Measurements from ENCODE around the gene ISLR.
"Not testable (repeated sequence)": the region's sequence is repeated elsewhere in the genome, so short reads cannot be mapped to it uniquely, and the experiment has no call there.

ISLR gene

DNA sequence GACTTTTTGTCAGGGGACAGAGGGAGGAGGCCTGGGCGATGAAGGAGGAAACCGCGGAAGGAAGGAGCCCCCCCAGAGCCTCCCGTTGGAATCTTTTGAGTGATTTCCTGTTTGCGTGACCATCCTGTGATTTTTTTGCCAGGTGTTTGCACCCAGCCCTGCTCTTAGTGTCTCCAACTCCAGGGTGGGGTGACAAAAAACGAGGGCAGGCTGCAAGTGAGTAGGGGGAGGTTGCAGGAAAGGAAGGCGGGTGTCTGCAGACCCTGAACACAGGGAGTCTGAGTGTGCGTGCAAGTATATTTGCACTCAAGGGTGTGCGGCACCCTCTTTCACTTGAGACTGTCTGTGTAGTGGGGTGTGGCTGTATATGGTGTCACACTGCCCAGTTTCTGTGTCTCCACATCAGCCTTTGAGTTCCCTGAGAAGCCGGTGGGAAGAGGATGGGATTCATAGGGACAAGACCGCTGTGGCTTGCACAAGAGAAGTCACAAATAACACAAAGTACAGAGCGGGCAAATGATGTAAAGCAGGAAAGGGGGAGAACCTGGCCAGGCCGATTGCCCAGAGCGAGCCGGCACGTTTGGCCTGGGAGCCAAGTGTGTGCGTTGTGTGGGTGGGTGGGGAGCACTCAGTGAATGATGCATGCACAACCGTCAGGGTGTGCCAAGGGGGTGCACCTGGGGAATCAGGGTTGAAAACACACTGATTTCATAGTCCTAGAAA lies 36.5 kb upstream of the ISLR start:
- no peak for DNase-seq (ENCODE audit: low read depth in 3 of 3)

DNA sequence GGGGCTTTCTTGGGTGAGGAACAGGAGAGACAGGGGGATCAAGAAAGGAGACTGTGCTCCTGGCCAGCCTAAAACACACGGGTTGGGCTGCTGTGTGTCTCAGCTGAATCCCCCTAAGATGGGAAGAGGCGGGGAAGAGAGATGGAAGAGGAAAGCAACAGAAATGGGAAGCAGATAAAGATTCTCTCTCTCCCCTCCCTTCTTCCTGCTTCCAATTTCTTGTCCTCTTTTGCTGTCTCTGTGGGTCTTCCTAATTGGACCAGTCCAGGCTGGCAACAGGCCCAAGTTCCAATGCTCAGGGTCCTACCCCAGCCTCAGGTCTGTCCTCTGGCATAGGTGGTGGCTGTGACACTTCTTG lies 36.0 kb upstream of the ISLR start:
- no peak for DNase-seq (ENCODE audit: low read depth in 3 of 3)

DNA sequence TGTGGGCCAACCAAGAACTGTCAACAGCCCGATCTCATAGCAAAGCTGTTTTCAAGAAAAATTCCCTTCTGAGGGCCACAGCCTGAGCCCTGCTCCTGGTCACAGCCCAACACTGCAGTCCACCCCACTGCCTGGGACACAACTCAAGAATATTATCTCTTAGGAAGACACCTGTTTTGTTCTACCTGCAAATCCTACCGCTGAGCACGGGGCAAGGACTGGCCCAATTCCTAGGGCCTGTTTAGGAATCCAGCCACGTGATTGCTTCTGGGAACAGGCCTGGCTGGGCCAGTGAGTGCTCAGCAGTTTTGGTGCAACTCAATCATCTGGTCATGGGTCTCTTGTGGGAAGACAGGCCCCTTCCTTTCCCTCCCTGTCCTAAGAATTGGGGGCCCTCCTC lies 34.9 kb upstream of the ISLR start:
- DNase-seq (ENCODE audit: low read depth in 3 of 3), result no peak

DNA sequence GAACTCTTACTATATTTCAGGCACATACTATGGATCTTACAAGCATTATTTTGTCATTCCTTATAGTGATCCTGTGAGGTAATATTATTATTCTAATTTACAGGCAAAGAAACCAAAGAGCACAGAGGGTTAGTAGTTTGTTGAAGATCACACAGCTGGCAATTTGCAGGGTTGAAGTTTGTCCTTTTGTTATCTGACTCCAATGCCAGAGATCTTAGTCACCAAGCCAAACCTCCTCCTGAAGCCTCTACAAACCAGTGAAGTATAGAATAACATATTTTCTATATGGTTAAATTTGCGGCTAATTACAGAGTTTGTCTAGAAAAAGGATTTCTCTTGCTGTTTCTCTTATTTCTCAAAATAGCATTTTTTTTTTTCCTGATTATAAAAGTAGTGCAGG lies 31.9 kb upstream of the ISLR start:
- no peak for DNase-seq (ENCODE audit: low read depth in 3 of 3)

DNA sequence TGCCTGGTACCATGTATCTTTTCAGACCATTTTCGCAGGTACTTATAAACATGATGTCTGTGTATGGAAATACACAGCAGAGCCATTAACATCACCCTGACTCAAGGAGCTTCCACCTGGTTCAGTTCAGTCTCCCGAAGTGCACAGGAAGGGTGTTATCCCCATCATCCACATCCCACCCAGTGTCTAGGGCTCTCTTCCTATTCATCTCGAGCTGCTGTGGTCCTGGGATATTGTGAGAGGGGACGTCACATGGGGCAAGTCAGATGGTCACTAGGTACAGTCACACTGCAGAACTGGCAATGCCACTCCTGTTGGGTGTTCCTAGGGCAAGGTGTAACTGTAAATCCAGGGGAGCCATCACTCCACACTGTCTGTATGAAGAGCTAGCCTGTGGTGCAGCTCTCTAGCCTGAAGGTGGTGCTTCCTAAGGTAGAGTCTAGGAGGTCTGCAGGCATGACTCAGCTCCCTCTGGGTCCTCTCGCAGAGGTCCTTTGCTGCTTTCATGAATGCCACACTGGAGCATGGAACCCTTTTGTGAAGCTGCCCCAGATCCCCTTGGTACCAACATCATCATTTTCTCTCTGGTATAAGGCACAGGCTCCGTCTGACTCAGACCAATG lies 29.2 kb upstream of the ISLR start:
- DNase-seq (ENCODE audit: low read depth in 3 of 3), result no peak

DNA sequence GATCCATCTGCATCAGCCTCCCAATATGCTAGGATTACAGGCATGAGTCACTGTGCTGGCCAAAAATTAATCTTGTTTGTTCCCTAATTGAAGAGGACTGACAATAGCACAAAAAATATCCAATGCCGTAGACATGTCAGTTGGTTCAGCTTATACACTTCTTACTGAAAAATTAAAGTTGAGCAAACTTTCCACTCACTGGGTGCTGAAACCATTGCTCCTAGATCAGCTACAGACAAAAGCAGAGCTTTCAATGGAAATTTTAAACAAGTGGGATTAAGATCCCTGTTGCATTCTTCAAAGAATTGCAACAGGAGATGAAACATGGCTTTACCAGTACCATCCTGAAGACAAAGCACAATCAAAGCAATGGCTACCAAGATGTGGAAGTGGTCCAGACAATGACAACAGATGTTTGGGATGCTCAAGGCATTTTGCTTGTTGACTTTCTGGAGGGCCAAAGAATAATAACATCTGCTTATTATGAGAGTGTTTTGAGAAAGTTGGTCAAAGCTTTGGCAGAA lies 27.2 kb upstream of the ISLR start:
- no peak for DNase-seq (ENCODE audit: low read depth in 3 of 3)

DNA sequence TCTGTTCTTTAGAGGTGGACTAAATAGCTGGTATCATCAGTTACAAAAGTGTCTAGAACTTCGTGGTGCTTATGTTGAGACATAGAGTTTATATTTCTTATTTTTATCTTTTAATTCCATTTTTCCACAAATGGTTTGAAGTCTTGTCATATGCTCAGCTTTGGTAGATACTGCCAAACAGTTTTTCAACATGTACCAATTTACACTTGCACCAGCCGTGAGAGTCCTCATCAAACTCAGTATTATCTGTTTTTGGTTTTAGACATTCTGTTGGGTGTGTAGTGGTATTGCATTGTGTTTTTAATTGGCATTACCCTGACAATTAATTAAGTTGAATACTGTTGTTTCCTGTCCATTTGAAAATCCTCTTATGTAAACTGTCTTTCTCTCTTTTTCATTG lies 26.5 kb upstream of the ISLR start:
- no peak for DNase-seq (ENCODE audit: low read depth in 3 of 3)

DNA sequence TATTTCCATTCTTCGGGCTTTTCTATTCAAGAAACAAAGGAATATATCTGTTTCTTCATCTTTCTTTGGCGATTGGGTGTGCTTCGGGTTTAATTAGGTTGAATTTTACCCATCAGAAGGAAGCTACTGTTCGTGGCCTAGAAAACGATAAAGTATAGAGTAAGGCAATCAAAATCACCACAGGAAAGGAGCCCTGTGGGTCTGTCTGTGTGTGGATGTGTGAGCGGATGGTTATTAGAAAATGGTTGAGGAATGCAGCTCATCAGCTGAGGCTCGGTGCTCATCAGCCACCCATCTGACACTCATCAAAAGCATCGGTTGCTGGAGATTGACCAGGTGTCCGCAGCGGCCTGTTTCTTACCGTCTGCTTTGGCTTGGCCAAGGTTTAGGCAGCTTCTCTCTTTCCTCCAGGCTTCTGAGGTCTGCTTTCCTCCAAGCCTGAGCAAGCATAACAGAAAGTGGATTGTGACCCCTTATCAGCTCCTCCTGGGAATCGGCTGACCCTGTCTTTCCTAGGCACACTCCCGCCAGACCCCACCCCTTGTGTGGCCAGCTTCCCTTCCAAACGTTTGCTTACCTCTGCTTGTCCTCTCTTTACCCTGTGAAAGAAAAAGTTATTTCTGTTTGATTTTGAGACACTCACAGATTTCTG lies 17.6 kb upstream of the ISLR start:
- no peak for DNase-seq (ENCODE audit: low read depth in 3 of 3)

DNA sequence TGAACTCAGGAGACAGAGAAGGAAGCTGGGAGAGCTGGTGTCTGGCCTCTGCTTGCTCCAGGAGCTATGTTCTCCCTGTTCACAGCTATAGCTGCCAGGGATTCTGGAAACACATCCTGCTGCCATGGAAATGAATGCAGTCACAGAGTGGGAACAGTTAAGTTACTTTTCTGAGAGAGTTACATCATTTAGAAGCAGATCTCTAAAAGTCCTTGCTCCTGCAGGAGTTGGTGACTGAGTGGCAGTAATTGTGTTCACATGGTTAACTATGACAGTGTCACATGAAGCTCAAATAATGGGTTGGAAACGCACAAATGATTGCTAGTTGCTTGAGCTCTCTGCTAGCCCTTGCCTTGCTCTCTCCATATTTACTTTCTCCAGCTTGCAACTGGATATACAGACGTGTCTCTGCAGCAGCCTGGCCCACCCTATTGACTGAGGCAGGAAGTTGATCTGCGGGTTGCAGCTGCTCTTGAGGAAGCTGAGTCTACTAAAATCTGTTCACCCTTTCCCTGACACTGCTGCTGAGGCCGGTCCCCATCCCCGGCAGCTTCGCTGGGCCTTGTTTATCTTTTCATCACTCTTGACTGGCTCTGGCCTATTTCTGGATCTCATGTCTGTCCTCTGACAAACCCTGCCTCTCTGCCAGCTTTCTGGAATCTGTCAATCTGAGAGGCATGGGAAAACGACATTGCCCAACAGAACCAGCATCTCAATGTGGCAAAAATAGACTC lies 16.7 kb upstream of the ISLR start:
- DNase-seq (ENCODE audit: low read depth in 3 of 3), result no peak

DNA sequence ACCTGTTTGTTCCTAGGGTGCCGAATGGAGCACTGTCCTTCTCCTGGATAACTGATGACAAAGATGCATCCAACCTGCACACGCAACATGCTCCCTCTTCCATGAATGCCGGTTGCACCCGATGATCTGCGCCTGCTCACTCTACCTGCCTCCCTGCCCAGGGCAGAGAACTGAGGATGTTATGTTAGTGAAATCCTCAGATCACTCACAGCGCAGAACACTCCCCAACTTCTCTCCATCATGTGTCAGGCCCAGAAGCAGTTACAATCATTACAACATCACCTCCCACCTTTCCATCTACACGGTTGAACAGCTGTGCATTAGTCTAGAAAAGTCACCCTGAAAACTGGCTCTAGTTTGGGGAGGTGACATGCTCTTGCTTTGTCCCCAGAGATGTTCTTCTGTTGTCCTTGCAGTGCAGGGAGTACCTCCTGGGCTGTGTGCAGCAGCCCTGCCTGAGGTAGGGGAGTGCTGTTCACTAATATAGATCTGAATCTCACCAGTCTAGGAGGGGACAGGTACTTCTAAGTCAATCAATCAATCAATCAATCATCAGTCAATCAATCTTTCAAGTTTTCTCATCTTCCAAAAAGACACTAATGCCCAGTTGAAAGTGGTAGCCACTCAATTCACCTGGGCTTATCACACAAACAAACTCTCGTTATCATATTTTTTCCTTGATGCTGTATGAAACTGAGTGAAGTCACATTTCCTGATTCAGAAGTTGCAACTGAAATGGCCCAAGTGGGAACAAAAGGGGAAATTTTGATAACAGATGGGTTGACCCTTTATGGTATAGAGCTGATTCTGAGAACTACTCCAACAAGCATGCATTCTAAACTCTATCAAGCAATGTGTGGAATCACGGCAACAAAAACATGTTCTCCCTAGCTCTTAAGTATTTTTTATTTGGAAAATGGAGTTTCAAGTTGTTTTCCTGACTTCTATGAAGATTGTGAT lies 15.4 kb upstream of the ISLR start:
- DNase-seq (ENCODE audit: low read depth in 3 of 3), result no peak

DNA sequence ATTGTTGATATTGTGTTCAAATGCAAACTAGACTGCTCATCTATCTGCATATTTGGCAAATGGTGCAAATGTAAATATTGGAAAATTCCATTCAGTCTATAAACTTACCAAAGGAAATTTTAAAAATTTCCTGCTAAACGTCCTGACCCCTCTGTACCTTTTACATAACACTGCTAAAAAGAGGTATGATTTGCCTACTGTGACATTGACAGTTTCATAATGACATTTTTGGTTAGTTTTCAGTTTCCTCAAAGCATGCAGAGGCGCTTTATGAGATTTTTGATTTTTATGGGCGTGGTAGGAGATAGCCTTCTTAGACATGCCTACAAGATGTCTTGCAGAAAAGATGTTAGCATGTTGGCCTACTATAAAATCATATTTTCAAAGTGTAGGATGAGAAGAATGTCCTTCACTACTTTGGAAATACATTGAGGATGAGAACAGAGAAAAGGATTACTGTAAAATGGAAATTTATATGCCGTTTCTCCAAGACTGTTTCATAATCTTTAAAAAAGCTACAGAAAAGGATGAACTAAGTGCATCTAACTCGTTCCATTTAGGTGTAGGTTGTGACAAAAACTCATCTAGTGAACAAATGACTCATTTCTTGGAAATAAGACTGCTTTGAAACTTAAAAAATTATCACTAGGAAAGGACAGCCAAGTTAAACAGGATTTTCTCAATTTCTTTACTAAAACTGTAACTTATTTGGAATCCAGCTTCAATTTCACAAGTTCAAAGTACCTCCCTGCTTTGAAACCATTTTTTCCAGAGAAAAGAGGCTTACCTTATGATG lies 14.5 kb upstream of the ISLR start:
- no peak for DNase-seq (ENCODE audit: low read depth in 3 of 3)

DNA sequence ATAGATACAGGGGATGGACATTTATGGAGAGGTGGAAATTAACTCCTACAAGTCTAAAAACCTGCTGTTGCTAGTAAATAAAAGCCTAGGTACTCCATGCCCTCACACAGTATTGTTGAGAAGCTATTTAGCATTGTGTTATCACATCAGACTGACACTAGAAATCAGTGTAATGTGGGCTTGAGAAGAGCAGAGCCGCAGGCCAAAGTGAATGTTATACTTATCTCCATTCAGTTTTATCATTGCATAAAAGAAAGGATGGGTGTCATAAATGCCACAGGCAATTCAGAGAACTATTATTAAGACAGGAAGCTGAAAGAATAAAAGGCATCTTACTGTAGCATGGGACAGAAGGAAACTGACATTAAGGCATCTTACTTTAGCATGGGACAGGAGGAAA lies 13.7 kb upstream of the ISLR start:
- DNase-seq (ENCODE audit: low read depth in 3 of 3), result no peak

DNA sequence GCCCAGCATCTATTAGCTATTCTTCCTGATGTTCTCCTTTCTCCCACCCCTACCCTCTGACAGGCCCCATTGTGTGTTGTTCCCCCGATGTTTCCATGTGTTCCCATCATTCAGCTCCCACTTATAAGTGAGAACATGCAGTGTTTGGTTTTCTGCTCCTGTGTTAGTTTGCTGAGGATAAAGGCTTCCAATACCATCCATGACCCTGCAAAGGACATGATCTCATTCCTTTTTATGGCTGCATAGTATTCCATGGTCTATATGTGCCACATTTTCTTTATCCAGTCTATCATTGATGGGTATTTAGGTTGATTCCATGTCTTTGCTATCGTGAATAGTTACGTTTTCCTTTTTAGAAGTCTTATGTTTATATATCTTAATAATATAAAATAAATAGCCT lies 13.1 kb upstream of the ISLR start:
- DNase-seq (ENCODE audit: low read depth in 3 of 3), result not testable (repeated sequence)

DNA sequence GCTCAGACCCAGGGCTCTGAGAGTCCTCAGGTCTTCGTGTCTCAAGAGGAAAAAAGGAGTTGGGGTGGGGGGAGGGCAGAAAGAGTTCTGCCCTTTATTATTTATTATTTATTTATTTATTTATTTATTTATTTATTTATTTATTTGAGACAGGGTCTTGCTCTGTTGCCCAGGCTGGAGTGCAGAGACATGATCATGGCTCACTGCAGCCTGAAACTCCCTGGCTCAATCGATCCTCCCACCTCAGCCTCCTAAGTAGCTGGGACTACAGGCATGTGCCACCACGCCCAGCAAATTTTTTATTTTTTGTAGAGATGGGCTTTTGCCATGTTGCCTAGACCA lies 11.3 kb upstream of the ISLR start:
- DNase-seq (ENCODE audit: low read depth in 3 of 3), result not testable (repeated sequence)

DNA sequence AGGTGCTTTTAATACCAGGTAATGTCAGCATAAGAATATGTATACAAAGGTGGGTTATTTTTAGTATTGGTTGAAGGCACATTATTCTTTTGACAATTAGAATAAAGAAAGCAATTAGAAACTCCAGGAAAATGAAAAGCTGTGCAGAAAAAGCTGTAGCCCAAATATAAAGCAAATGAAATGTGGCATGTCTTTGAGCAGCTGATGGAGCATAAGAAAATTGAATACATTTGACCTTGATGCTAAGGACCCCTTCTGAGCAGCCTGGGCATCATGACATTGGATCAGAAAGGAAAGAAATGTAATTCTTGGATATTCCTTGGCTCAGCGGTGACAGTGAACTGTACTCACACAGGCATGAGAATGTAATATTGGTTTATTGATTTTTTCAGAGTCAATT lies 8.0 kb upstream of the ISLR start:
- no peak for DNase-seq (ENCODE audit: low read depth in 3 of 3)

DNA sequence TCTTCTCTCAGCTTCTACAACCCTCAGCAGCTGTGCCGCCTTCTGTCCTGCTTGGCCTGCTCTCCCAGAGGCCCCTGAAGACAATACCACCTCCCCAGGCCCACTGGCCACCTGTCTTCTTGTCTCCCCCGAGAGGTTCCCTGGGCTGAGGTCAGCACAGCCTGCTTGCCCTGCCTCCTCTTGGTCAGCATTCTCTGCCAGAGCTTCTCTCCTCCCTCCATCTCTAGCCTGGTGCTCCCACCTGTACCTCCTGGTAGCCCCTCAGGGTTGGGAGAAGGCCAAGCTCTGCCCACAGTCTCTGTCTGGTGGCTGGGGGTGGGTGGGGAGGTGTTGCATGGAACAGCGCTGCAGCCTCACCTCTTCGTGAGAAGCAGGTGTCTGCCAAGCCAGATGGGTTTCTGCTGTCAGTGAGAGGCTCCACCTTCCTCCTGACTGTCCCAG lies 5.6 kb upstream of the ISLR start:
- no peak for DNase-seq (ENCODE audit: low read depth in 3 of 3)

DNA sequence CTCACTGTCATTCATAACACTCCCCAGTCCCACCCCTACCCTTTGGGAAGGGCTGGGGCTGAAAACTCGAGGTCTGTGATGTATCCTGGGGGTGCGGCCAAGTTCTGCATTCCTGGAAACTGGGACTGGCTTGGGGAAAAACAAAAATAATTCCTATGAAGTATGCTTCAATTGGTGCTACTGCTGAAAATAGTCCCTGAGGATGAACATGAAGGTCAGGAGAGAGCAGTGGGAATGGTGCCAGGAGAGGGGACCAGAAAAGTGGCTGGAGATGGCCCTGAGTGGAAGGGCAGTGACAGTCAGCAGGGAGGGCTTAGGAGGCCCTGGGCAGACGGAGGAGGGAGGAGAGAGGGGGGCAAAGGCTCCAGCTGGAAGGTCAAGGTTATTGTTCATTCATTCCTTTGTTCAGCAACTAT lies 4.8 kb upstream of the ISLR start:
- DNase-seq (ENCODE audit: low read depth in 3 of 3), result no peak

DNA sequence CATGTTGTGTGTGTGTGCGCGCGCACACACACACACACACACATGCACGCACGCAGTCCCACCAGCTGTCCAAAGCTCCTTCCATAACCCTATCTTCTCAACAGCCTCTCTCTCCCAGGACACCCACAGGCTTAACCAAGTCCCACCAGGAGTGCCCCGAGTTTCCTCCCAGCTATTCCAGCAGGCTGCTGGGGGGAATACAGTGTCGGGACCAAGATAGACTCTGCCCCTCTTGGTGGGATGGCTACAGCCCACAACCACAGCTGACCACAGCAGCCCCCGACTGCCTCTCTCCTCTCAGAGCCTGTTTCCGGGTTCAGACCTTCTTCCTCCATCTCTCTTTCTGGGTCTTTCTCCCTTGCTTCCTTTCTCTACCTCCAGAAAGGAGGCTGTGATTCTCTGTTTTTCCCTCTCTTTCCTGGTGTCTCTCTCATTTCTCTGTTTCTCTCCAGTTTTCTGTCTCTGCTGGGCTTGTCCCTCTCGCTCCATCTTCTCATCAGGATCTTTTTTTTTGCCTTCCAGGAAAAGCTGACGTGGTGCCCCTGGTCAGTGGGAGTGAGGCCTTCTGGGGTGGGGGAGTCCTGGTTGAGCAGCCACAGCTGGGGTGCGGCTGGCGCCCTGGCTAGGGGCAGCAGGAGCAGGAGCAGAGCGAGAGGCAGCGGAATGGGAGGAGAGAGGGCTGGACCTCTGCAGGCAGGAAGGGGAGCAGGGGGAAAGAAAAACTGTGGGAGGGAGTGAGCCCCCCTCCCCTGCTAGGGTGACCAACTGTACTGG lies 3.3 kb upstream of the ISLR start:
- DNase-seq (ENCODE audit: low read depth in 3 of 3), result no peak

DNA sequence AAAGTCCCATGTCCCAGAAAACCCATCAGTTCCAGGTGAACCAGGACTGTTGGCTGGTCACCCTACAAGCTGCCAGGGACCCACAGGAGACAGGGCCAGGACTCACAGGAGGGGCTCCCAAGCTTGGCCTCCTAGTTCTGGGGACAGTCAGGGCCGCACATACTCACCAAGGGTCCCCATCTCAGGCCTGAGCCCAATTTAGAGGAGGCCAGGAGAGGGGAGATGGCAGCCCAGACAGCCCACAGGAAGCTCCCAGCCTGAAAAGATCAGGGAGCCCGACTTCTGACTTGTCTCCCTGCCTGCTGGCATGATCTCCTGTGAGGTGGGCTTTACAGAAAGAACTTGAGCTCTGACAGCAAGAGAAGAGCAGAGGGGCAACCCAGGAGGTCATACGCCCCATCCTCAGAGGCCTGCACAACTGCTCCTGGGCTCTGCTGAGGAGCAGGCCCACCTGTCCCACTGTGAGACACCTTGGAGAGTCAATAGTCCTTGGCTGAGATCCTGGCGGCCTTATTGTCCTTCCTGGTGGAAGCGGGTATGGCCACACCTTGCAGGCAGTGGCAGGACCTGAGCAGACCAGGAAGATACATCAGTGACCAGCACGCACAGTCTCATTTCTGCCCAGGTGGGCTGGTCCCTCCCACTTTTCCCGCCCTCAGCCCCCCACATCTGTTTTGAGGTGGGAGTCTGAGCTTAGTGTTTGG lies 2.5 kb upstream of the ISLR start:
- DNase-seq (ENCODE audit: low read depth in 3 of 3), result no peak
